SK-N-MC (cell line): ENCODE results near the gene ZNF341.
A peak's percentile ranks its signal among the peaks of the same experiment; 100 is the strongest.

Experiments used
- DNase-seq: peaks from one replicate; pipeline ENCODE4 v3.0.0-alpha.2; 2011; ENCODE audit warnings: low read depth, low spot score
- H3K27ac ChIP-seq: fragments of 200-600 bp; sonication (generic); 2 replicates; pipeline ENCODE4 v1.5.1; 2016; ENCODE audit warnings: mixed run types
- H3K36me3 ChIP-seq: fragments of 200-600 bp; sonication (generic); 2 replicates; pipeline ENCODE4 v1.6.1; 2017; ENCODE audit warnings: antibody characterized with exemption, low read length, mixed read lengths; ENCODE audit not compliant: insufficient read depth
- H3K4me3 ChIP-seq: fragments of 200-600 bp; sonication (generic); 2 replicates; pipeline ENCODE4 v1.5.1; 2016
- H3K9ac ChIP-seq: fragments of 200-600 bp; sonication (generic); 2 replicates; pipeline ENCODE4 v1.8.0; 2017; ENCODE audit warnings: mixed run types, mixed read lengths; ENCODE audit not compliant: insufficient read length
- H3K9me3 ChIP-seq: fragments of 200-600 bp; sonication (generic); 2 replicates; pipeline ENCODE4 v1.6.1; 2017; ENCODE audit warnings: low read depth, mild to moderate bottlenecking, antibody characterized with exemption, low read length, moderate library complexity, mixed read lengths
- EZH2 ChIP-seq: fragments of 200-600 bp; sonication (generic); IDR thresholded peaks from one replicate; pipeline ENCODE4 v1.6.1; 2017; ENCODE audit warnings: antibody characterized with exemption
- FOXP2 ChIP-seq: optimal IDR thresholded peaks from 2 replicates; pipeline ENCODE3; 2011; ENCODE audit warnings: mild to moderate bottlenecking, moderate library complexity; ENCODE audit not compliant: insufficient read depth; ENCODE audit errors: extremely low read length, control extremely low read depth
- POLR2AphosphoS5 ChIP-seq: IDR thresholded peaks from 2 replicates; pipeline ENCODE4 v1.6.1; 2012; ENCODE audit warnings: mild to moderate bottlenecking, low read depth, low read length, borderline replicate concordance

ZNF341 gene

DNA sequence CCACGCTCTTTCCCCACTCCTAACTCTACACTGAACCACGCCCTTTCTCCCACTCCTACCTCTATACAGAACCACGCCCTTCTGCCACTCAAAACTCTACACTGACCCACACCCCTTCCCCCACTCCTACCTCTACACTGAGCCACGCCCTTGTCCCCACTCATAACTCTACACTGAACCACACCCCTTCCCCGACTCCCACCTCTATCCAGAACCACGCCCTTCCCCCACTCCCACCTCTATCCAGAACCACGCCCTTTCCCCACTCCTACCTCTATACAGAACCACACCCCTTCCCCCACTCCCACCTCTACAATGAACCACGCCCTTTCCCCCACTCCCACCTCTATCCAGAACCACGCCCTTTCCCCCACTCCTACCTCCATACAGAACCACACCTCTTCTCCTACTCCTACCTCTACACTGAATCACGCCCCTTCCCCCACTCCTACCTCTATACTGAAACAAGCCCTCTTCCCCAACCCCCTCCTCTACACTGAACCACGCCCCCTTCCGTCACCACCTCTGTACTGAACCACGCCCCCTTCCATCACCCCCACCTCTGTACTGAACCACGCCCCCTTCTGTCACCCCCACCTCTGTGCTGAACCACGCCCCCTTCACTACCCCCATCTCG lies 21.8 kb upstream of the ZNF341 start:
- Histone ChIP-seq H3K9ac (no peak overlapping the region), H3K36me3 (no peaks in the 10 kb centered on the region), H3K9me3 (no peaks in the 10 kb centered on the region), H3K4me3 (no peak overlapping the region), H3K27ac (no peak overlapping the region)
- TF ChIP-seq EZH2: no peak
- no peak for TF ChIP-seq POLR2AphosphoS5
- TF ChIP-seq FOXP2: no peak
- no peak for DNase-seq

DNA sequence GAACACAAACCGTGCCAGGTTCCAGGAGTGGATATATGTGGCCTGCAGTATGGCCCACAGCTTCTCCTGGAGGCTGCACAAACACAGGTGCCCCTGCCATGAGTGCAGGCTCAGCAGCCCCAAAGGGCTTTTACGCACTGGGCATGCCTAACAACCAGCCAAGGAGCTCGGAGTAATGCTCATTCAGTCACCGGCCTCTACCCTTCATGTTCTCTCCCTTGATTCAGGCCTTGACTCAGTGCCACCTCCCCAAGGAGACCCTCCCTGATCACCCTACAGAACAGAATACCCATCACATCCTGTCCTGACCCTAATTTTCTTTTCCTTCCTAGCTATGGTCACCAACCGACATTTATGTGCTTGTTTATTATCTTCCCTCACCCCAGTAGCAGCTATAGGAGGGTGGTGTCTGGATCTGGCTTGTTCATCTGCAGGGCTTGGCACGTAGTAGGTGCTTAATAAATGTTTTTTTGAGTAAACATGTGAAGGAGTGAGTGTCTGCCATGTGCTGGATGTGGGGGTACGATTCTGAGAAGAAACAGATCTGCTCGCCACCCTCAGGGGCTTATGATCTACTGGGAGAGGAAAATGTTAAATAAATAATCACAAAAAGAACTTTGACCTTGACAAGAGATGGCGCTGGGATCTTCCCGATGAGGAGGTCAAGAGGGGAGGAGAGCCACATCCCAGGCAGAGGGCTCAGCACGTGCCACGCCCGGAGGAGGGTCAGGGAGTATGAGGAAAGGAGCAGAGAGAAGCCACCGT lies 20.9 kb upstream of the ZNF341 start:
- no peak for DNase-seq
- TF ChIP-seq FOXP2 (no peak), POLR2AphosphoS5 (no peak), EZH2 (no peak)
- Histone ChIP-seq H3K36me3 (no peaks in the 10 kb centered on the region), H3K27ac (no peak overlapping the region), H3K9ac (no peak overlapping the region), H3K9me3 (no peaks in the 10 kb centered on the region), H3K4me3 (no peak overlapping the region)

DNA sequence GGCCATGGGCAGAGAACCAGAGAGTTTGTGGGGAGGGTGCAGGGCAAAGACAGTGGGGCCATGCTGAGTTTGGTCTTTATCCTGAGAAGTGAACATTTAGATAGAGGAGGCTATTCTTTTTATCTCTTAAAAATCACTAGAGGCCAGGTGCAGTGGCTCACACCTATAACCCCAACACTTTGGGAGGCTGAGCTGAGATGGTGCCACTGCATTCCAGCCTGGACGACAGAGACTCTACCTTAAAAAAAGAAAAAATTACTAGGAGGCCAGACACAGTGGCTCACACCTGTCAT lies 20.4 kb upstream of the ZNF341 start:
- H3K36me3 ChIP-seq: no peaks in the 10 kb centered on the region
- no peaks in the 10 kb centered on the region for H3K9me3 ChIP-seq
- TF ChIP-seq FOXP2: no peak
- no peak for TF ChIP-seq EZH2
- no peak for TF ChIP-seq POLR2AphosphoS5
- DNase-seq: no peak
- no peak overlapping the region for H3K9ac ChIP-seq
- no peak overlapping the region for H3K27ac ChIP-seq
- no peak overlapping the region for H3K4me3 ChIP-seq

DNA sequence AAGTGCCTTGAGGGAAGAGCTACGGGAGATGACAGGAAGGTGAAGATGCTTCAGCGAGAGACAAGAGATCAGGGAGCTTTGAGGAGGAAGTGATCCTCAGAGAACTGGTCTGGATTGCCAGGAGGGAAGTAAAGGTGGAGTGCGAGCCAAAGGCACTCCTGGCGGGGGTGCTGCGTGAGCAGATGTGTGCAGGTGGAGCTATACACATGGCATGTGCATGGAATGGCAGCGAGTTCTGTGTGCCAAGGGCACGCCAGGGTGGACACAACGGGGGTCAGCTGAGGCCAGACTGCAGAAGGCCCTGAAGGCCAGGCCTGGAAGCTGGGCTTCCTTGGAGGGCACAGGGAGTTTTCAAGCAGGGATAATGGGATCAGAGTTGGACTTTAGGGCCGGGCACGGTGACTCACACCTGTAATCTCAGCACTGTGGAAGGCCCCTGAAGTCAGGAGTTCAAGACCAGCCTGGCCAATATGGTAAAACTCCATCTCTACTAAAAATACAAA lies 17.9 kb upstream of the ZNF341 start:
- H3K9ac ChIP-seq: no peak overlapping the region
- H3K4me3 ChIP-seq: no peak overlapping the region
- DNase-seq: no peak
- H3K9me3 ChIP-seq: no peaks in the 10 kb centered on the region
- no peak overlapping the region for H3K27ac ChIP-seq
- no peaks in the 10 kb centered on the region for H3K36me3 ChIP-seq
- TF ChIP-seq FOXP2: no peak
- no peak for TF ChIP-seq POLR2AphosphoS5
- no peak for TF ChIP-seq EZH2

DNA sequence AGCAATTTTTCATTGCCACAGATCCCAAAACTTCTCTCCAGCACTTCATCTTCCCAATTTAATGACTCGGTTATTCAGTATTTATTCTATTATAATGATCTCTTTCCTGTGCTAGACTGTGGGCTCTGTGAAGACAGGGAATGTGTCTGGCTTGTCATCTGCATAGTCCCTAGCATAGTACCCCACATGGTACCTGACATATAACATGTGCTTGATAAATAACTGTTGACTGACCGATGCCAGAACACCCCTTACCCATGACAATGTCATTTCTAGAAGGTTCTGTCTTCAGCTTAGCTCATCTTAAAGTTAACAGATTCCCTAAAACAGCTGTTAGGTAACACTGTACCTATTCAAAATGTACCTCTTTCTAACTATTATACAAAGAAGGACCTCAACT lies 15.3 kb upstream of the ZNF341 start:
- Histone ChIP-seq H3K9ac (no peak overlapping the region), H3K36me3 (no peaks in the 10 kb centered on the region), H3K27ac (no peak overlapping the region), H3K9me3 (no peaks in the 10 kb centered on the region), H3K4me3 (no peak overlapping the region)
- DNase-seq: no peak
- TF ChIP-seq FOXP2 (no peak), EZH2 (no peak), POLR2AphosphoS5 (no peak)

DNA sequence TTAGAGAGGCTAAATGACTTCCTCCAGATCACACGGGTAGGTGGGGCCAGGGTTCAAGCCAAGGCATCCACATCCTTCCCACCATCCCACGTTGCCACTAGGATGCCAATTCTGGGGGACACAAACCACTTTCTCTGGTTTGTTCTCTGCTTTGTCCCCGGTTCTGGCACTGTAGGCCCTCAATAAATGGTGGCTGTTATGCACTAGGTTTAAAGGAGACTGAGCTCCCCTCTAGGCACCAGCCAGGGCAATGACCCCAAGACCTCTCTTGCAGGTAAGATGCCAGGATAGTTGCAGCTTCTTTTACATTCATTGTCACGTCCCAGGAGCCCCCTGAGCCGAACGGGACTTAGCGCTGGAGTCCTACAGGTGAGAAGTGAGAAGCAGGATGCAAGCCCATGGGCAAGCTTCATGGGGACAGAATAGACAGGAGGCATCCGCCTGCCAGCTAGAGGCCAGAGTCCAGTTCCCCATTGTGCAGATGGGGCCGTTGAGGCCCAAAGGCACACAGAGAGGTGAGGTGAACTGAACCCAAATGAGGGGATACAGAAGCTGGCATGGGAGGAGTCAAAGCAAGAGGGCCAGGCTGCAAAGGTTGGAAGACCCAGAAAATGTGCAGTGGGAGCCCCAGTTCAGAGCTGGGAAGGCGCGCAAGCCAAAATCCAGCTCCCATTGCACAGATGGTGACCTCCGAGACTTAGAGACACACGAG lies 12.4 kb upstream of the ZNF341 start:
- DNase-seq: no peak
- TF ChIP-seq FOXP2: no peak
- TF ChIP-seq EZH2: no peak
- TF ChIP-seq POLR2AphosphoS5: no peak
- no peak overlapping the region for H3K27ac ChIP-seq
- peak overlapping the region; percentile 71 for H3K9ac ChIP-seq
- no peaks in the 10 kb centered on the region for H3K36me3 ChIP-seq
- H3K4me3 ChIP-seq: peak overlapping the region; percentile 89
- H3K9me3 ChIP-seq: no peaks in the 10 kb centered on the region

DNA sequence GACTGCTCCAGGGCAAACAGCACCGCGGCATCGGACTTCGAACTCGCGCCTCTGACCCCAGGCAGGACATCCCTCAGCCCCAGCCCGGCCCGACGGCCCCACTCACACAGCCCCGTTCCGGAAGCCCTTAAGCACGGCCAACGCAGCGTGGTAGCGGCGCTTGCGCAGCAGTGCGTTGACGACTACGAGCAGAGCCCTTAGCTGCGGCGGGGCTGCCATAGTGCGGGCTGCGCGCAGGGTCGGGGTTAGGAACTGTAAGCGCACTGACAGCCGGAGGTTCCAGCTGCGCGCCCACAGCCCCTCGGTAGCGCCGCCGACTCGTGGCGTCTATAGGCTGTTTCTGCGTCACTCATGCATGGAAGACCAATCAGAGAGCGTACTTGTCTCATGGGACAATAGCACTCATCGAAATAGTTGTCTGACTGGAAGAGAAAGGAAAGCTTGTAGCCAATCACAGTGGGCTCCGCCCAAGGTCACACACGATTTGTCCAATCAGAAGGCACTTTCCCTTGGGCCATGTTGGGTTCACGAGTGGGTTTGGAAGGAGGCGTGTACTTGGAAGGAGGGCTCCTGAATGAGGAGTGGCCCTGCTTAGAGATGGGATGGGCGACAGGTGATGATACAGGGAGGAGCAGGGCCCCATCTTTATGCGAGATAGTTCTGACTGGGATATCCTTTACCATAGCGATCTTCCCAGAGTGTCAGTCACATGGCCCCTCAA lies 11.6 kb upstream of the ZNF341 start, which contains the start of gene PXMP4:
TSS of gene PXMP4 (minus strand) at position 322 of the 721 bp plus-strand sequence. CDS start at position 219, 103 bp downstream.
- peak; percentile 96 for DNase-seq
- peak; percentile 69; the same call in 1 of the 2 replicates for TF ChIP-seq POLR2AphosphoS5
- no peak for TF ChIP-seq EZH2
- no peak within 1 kb of the TSS for H3K27ac ChIP-seq
- H3K4me3 ChIP-seq: peak within 1 kb of the TSS; percentile 89
- H3K9ac ChIP-seq: peak within 1 kb of the TSS; percentile 71
- H3K9me3 ChIP-seq: no peaks in the 10 kb centered on the region
- no peaks in the 10 kb centered on the region for H3K36me3 ChIP-seq
